H1 (cell line): ENCODE measurements around the gene CORO2B. TPM values are rescaled to one million over a fixed set of nuclear protein-coding genes. Genes with fewer than 3 reads are reported as not detected.

Source experiments
- polyA plus RNA-seq, 7 experiments: library from polyadenylated mRNA; depleted of rRNA in 3 of 7; stranded (reverse) in 5 of 7; unstranded in 2 of 7; fragments of >200 nt in 5 of 7; fragments of 200-250 nt in 2 of 7; gene quantifications; 1 replicate in 5 of 7; 2 replicates in 1 of 7; 4 replicates in 1 of 7; pipeline versions ENCODE4 v1.2.1 to v1.2.3, GENCODE V29; 2011 to 2013; ENCODE audit warnings: missing spikeins in 2 of 7, mixed read lengths in 2 of 7
- total RNA-seq: library from RNA; stranded (reverse); fragmentation: NEBNext Ultra II Directional; extraction: Animal tissue kit (Norgen Biotek cat#: 25700); gene quantifications from 2 replicates; pipeline ENCODE4 v1.2.1, GENCODE V29; 2021
- TF ChIP-seq, protein P1 (sequence below): fragments of 300-600 bp; sonication (generic); IDR thresholded peaks from 2 replicates; pipeline ENCODE4 v1.7.1; 2012; ENCODE audit warnings: low read length, moderate library complexity, mild to moderate bottlenecking, inconsistent platforms; ENCODE audit not compliant: insufficient replicate concordance

CORO2B gene
- total and polyA plus RNA-seq, 2 of the 8 experiments (the other 6 are each of a cell fraction or from before 2014, with no cell fraction given) = 3.4 to 6.7 TPM

- TF ChIP-seq, protein P1, sequence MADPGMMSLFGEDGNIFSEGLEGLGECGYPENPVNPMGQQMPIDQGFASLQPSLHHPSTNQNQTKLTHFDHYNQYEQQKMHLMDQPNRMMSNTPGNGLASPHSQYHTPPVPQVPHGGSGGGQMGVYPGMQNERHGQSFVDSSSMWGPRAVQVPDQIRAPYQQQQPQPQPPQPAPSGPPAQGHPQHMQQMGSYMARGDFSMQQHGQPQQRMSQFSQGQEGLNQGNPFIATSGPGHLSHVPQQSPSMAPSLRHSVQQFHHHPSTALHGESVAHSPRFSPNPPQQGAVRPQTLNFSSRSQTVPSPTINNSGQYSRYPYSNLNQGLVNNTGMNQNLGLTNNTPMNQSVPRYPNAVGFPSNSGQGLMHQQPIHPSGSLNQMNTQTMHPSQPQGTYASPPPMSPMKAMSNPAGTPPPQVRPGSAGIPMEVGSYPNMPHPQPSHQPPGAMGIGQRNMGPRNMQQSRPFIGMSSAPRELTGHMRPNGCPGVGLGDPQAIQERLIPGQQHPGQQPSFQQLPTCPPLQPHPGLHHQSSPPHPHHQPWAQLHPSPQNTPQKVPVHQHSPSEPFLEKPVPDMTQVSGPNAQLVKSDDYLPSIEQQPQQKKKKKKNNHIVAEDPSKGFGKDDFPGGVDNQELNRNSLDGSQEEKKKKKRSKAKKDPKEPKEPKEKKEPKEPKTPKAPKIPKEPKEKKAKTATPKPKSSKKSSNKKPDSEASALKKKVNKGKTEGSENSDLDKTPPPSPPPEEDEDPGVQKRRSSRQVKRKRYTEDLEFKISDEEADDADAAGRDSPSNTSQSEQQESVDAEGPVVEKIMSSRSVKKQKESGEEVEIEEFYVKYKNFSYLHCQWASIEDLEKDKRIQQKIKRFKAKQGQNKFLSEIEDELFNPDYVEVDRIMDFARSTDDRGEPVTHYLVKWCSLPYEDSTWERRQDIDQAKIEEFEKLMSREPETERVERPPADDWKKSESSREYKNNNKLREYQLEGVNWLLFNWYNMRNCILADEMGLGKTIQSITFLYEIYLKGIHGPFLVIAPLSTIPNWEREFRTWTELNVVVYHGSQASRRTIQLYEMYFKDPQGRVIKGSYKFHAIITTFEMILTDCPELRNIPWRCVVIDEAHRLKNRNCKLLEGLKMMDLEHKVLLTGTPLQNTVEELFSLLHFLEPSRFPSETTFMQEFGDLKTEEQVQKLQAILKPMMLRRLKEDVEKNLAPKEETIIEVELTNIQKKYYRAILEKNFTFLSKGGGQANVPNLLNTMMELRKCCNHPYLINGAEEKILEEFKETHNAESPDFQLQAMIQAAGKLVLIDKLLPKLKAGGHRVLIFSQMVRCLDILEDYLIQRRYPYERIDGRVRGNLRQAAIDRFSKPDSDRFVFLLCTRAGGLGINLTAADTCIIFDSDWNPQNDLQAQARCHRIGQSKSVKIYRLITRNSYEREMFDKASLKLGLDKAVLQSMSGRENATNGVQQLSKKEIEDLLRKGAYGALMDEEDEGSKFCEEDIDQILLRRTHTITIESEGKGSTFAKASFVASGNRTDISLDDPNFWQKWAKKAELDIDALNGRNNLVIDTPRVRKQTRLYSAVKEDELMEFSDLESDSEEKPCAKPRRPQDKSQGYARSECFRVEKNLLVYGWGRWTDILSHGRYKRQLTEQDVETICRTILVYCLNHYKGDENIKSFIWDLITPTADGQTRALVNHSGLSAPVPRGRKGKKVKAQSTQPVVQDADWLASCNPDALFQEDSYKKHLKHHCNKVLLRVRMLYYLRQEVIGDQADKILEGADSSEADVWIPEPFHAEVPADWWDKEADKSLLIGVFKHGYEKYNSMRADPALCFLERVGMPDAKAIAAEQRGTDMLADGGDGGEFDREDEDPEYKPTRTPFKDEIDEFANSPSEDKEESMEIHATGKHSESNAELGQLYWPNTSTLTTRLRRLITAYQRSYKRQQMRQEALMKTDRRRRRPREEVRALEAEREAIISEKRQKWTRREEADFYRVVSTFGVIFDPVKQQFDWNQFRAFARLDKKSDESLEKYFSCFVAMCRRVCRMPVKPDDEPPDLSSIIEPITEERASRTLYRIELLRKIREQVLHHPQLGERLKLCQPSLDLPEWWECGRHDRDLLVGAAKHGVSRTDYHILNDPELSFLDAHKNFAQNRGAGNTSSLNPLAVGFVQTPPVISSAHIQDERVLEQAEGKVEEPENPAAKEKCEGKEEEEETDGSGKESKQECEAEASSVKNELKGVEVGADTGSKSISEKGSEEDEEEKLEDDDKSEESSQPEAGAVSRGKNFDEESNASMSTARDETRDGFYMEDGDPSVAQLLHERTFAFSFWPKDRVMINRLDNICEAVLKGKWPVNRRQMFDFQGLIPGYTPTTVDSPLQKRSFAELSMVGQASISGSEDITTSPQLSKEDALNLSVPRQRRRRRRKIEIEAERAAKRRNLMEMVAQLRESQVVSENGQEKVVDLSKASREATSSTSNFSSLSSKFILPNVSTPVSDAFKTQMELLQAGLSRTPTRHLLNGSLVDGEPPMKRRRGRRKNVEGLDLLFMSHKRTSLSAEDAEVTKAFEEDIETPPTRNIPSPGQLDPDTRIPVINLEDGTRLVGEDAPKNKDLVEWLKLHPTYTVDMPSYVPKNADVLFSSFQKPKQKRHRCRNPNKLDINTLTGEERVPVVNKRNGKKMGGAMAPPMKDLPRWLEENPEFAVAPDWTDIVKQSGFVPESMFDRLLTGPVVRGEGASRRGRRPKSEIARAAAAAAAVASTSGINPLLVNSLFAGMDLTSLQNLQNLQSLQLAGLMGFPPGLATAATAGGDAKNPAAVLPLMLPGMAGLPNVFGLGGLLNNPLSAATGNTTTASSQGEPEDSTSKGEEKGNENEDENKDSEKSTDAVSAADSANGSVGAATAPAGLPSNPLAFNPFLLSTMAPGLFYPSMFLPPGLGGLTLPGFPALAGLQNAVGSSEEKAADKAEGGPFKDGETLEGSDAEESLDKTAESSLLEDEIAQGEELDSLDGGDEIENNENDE = no peak
Measured at GRCh38 chr15:68653031-68653635, 74.3 kb downstream of the CORO2B start (continued).
